NT2/D1 (cell line): ENCODE measurements around the gene AP2B1.
A peak's percentile ranks its signal among the peaks of the same experiment; 100 is the strongest.
"Not testable (repeated sequence)": the region's sequence is repeated elsewhere in the genome, so short reads cannot be mapped to it uniquely, and the experiment has no call there.

Experiments used
- DNase-seq: peaks from one replicate; pipeline ENCODE4 v3.0.0-alpha.2; 2011; ENCODE audit warnings: low read depth, low spot score
- H3K27me3 ChIP-seq: 2 replicates; pipeline ENCODE4 v1.6.0; 2011; ENCODE audit warnings: mild to moderate bottlenecking; ENCODE audit not compliant: insufficient read length, insufficient read depth
- H3K36me3 ChIP-seq: 2 replicates; pipeline ENCODE4 v1.6.1; 2011; ENCODE audit warnings: mild to moderate bottlenecking, low read length, mixed read lengths; ENCODE audit not compliant: insufficient read depth, insufficient read length
- H3K4me1 ChIP-seq: 2 replicates; pipeline ENCODE4 v1.5.1; 2011; ENCODE audit not compliant: insufficient read depth, insufficient read length
- H3K4me3 ChIP-seq: 2 replicates; pipeline ENCODE4 v1.5.1; 2011; ENCODE audit warnings: low read depth; ENCODE audit not compliant: insufficient read length
- H3K9ac ChIP-seq: 2 replicates; pipeline ENCODE4 v1.6.0; 2011; ENCODE audit warnings: low read depth; ENCODE audit not compliant: insufficient read length
- H3K9me3 ChIP-seq: 2 replicates; pipeline ENCODE4 v1.5.1; 2011; ENCODE audit warnings: mild to moderate bottlenecking, low read length; ENCODE audit not compliant: insufficient read depth
- SUZ12 ChIP-seq: IDR thresholded peaks from 2 replicates; pipeline ENCODE4 v1.6.1; 2011; ENCODE audit not compliant: insufficient read length, insufficient read depth; ENCODE audit errors: extremely low read depth
- YY1 ChIP-seq: IDR thresholded peaks from 2 replicates; pipeline ENCODE4 v1.6.1; 2011; ENCODE audit not compliant: insufficient read length, insufficient read depth
- ZNF274 ChIP-seq: IDR thresholded peaks from 2 replicates; pipeline ENCODE4 v1.6.1; 2011; ENCODE audit warnings: mild to moderate bottlenecking, low read depth, low read length

AP2B1 gene

DNA sequence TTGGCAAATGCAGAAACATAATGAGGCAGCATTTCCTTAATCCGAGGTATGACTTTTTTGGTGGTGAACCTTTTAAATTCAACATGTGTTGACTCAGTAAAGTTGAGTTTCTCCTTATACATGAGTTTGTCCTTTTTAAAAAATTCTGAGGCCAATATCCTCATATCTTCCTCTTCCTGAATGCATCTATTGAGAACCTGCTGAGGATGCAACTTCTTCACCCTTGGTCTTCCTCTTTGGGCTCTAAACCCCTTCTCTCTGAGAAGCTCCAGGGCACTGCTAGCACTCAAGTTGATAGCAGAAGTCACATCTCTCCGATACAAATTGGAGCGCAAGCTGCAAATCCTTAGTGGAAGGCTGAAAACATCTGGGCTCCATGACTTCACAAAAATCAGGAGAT is 29.8 kb upstream of the AP2B1 start:
- no peak for DNase-seq
- H3K36me3 ChIP-seq = no peaks in the 10 kb centered on the region
- H3K4me3 ChIP-seq = no peak overlapping the region
- no peak for TF ChIP-seq SUZ12
- TF ChIP-seq ZNF274 = no peak
- no peak for TF ChIP-seq YY1
- H3K9ac ChIP-seq = no peak overlapping the region
- H3K27me3 ChIP-seq = no peaks in the 10 kb centered on the region
- H3K4me1 ChIP-seq = no peaks in the 10 kb centered on the region
- no peaks in the 10 kb centered on the region for H3K9me3 ChIP-seq

DNA sequence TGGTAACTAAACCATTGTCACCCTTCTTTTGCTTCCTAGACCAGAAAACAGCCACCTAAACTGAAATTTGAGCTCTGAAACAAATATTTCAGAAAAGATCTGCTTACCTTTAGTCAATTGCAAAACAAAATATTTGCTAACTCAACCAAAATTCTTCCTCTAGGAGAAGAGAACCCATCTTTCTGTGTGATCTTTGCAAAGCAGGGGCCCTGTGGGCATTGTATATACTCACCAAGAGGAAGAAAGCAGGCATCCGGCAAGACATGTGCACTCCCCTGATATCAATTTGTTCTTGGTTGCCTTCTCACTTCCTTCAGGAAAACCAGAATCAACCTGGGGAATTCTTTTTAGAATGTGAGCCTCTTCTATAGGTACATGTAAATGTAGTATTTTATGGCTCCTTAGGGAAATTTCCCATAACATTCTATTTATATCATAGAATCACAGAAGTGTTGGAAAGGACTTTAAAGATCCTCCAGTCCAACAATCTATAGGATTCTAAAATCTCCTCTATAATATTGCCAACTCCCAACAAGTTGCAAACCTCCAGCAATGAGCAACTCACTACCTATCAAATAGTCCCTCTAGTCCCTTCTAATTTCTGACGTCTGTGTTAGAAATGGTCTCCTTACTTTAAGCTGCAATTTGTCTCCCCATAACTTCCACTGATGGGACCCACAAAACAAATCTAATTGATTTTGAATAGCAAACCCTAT is 27.5 kb upstream of the AP2B1 start:
- H3K9me3 ChIP-seq = no peaks in the 10 kb centered on the region
- no peak for TF ChIP-seq ZNF274
- no peak for TF ChIP-seq SUZ12
- no peak for TF ChIP-seq YY1
- no peaks in the 10 kb centered on the region for H3K27me3 ChIP-seq
- H3K36me3 ChIP-seq = no peaks in the 10 kb centered on the region
- no peaks in the 10 kb centered on the region for H3K4me1 ChIP-seq
- no peak overlapping the region for H3K4me3 ChIP-seq
- DNase-seq = no peak
- no peak overlapping the region for H3K9ac ChIP-seq

DNA sequence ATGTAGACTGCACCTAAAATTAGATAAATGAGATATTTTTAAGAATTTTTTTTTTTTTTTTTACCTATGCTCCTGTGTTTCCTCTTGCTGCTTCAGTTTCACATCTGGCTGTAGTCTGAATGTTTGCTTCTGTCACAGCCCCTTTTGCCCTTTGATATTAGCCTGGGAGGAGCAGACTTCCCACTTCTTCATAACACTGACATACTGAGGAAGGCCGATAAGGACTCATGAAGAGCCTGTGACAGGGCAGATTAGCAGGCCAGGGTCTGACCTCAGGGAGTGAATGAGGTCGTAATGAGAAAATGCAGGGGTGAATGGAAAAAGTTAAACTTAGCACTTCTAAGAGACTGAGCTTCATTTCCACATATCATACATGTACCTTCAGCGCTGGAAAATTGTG is 26.4 kb upstream of the AP2B1 start, which contains the start of gene SLFN14:
TSS of gene SLFN14 (minus strand) at position 117 of the 400 bp plus-strand sequence. CDS start 2,757 bp downstream, outside the sequence.
- no peak within 1 kb of the TSS for H3K4me3 ChIP-seq
- no peak within 1 kb of the TSS for H3K9ac ChIP-seq
- no peaks in the 10 kb centered on the region for H3K27me3 ChIP-seq
- TF ChIP-seq SUZ12 (no peak), YY1 (no peak), ZNF274 (no peak)
- no peaks in the 10 kb centered on the region for H3K4me1 ChIP-seq
- no peak for DNase-seq
- no peaks in the 10 kb centered on the region for H3K9me3 ChIP-seq
- no peaks in the 10 kb centered on the region for H3K36me3 ChIP-seq

DNA sequence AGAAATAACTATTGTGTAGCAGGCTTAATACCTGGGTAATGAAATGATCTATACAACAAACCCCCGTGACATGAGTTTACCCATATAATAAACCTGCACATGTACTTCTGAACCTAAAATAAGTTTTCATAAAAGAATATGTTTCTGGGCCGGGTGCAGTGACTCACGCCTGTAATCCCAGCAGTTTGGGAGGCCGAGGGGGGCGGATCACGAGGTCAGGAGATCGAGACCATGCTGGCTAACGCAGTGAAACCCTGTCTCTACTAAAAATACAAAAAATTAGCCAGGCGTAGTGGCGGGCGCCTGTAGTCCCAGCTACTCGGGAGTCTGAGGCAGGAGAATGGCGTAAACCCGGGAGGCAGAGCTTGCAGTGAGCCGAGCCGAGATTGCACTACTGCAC is 23.9 kb upstream of the AP2B1 start:
- H3K9ac ChIP-seq, H3K9me3 ChIP-seq, H3K4me3 ChIP-seq, H3K36me3 ChIP-seq, H3K4me1 ChIP-seq, H3K27me3 ChIP-seq, DNase-seq: not testable (repeated sequence)

DNA sequence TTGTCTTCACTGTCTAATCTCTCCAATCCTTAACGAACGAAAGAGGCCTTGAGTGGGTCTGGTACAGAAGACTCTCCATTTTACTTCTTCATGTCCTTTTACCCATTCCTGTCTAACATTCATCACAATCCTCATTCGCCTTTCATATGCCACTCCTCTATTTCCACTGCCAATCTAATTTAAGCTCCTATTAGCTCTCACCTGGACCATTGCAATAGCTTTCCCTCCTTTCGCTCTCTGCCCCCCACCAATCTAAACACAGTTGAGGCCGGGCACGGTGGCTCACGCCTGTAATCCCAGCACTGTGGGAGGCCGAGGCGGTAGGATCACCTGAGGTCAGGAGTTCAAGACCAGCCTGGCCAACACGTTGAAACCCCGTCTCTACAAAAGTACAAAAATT is 20.2 kb upstream of the AP2B1 start:
- Histone ChIP-seq H3K9me3 (no peaks in the 10 kb centered on the region), H3K27me3 (no peaks in the 10 kb centered on the region), H3K4me1 (no peaks in the 10 kb centered on the region), H3K9ac (no peak overlapping the region), H3K36me3 (no peaks in the 10 kb centered on the region), H3K4me3 (peak overlapping the region; percentile 18)
- no peak for TF ChIP-seq ZNF274
- no peak for TF ChIP-seq YY1
- TF ChIP-seq SUZ12 = no peak
- no peak for DNase-seq

DNA sequence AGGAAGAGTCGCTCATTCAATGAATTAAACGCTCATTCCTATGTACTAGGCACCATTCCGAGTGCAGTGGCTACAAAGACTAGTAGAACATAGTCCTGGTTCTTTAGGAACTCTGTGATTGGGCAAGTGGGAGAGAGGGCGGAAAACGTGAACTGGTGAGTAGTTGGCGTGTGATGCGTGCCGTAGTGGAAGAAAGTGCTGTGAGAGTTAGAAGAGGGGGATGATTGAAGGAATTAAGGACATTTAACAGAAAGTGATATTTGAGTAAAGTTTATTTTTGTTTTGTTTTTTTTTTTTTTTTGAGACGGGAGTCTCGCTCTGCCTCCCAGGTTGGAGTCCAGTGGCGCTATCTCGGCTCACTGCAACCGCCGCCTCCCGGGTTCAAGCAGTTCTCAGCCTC is 18.6 kb upstream of the AP2B1 start:
- Histone ChIP-seq H3K4me3 (peak overlapping the region; percentile 92), H3K4me1 (no peaks in the 10 kb centered on the region), H3K36me3 (no peaks in the 10 kb centered on the region), H3K27me3 (no peaks in the 10 kb centered on the region), H3K9ac (peak overlapping the region; percentile 83), H3K9me3 (no peaks in the 10 kb centered on the region)
- TF ChIP-seq ZNF274 (no peak), SUZ12 (no peak), YY1 (no peak)
- DNase-seq = no peak

DNA sequence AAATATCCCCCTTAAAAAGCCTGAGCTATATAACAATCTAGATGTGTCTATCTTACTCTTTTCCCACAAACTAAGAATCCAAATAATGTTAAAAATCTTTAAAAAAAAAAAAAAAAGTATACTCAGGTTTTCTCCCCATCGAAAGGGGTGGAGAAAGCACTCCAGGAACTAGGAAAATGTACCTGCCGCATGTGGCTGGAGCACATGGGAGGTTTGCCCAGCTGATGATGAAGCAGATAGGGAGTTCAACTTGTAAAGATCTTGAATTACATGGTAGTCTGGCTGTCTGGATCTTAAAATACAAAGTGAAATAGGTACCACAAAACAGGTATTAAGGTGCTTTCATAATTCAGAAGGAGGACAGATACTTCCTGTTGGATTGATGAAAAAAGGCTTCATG is 17.7 kb upstream of the AP2B1 start:
- H3K9ac ChIP-seq = no peak overlapping the region
- no peak for TF ChIP-seq SUZ12
- TF ChIP-seq ZNF274 = no peak
- TF ChIP-seq YY1 = no peak
- peak overlapping the region; percentile 92 for H3K4me3 ChIP-seq
- peaks cover 4% of the 10 kb centered on the region for H3K36me3 ChIP-seq
- H3K9me3 ChIP-seq = no peaks in the 10 kb centered on the region
- no peaks in the 10 kb centered on the region for H3K4me1 ChIP-seq
- H3K27me3 ChIP-seq = no peaks in the 10 kb centered on the region
- DNase-seq = no peak

DNA sequence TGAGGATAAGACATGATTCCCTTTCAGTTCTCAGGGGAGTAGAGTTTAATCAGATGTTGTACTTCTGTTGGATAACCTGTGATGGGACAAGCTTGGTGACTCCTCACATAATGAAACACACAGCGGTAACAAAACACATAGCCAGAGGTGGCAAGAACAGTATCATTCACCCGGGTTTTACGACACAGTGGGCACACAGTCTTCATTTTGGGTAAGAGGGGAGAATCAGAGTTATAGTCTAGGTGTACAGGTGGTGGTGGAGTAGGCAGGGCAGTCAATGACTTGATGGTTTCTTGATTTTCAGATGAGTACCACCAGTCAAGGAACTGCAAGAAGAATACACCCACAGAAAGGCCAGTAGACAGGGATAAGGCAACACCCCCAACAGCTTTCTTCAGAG is 11.4 kb upstream of the AP2B1 start:
- Histone ChIP-seq H3K36me3 (peaks cover 15% of the 10 kb centered on the region), H3K9me3 (no peaks in the 10 kb centered on the region), H3K27me3 (no peaks in the 10 kb centered on the region), H3K4me1 (no peaks in the 10 kb centered on the region), H3K9ac (no peak overlapping the region), H3K4me3 (no peak overlapping the region)
- TF ChIP-seq SUZ12 = no peak
- TF ChIP-seq YY1 = no peak
- no peak for TF ChIP-seq ZNF274
- no peak for DNase-seq
